Fibroblast of peridontal ligament (primary cell): ENCODE data around the gene RNU5D-1.
A peak's percentile ranks its signal among the peaks of the same experiment; 100 is the strongest.
"Not testable (repeated sequence)": the region's sequence is repeated elsewhere in the genome, so short reads cannot be mapped to it uniquely, and the experiment has no call there.

Experiments used
- DNase-seq: peaks from one replicate; pipeline ENCODE4 v3.0.0-alpha.2; 2010; ENCODE audit errors: extremely low read depth

RNU5D-1 gene

GRCh38 chr1:44730741-44731512, at the start of gene RNU5D-1:
Gene RNU5D-1 (minus strand): TSS chr1:44731170.
- DNase-seq = peak; percentile 98

- DNase-seq = no peak
Measured at GRCh38 chr1:44780583-44781121, 49.7 kb upstream of the RNU5D-1 start.

- no peak for DNase-seq
Measured at GRCh38 chr1:44778705-44779576, 48.0 kb upstream of the RNU5D-1 start.

GRCh38 chr1:44777969-44778635, 47.1 kb upstream of the RNU5D-1 start:
- DNase-seq = no peak

GRCh38 chr1:44777547-44777946, 46.6 kb upstream of the RNU5D-1 start:
- no peak for DNase-seq

GRCh38 chr1:44776730-44777068, 45.7 kb upstream of the RNU5D-1 start:
- peak; percentile 10 for DNase-seq

- no peak for DNase-seq
Measured at GRCh38 chr1:44775930-44776729, 45.2 kb upstream of the RNU5D-1 start.

GRCh38 chr1:44775078-44775929, 44.3 kb upstream of the RNU5D-1 start, which contains the start of gene RPS8:
Gene RPS8 (plus strand): TSS chr1:44775540. CDS start chr1:44775597, 57 bp downstream.
- DNase-seq = peak; percentile 94

GRCh38 chr1:44766421-44766820, 35.5 kb upstream of the RNU5D-1 start:
- DNase-seq = not testable (repeated sequence)

GRCh38 chr1:44760876-44761275, 29.9 kb upstream of the RNU5D-1 start:
- DNase-seq = no peak

- no peak for DNase-seq
Measured at GRCh38 chr1:44759077-44759476, 28.1 kb upstream of the RNU5D-1 start.

GRCh38 chr1:44757420-44757819, 26.4 kb upstream of the RNU5D-1 start:
- no peak for DNase-seq

- no peak for DNase-seq
Measured at GRCh38 chr1:44747878-44748277, 16.9 kb upstream of the RNU5D-1 start.

- DNase-seq = no peak
Measured at GRCh38 chr1:44743211-44743610, 12.2 kb upstream of the RNU5D-1 start.

GRCh38 chr1:44740179-44740617, 9.2 kb upstream of the RNU5D-1 start:
- no peak for DNase-seq

- peak; percentile 96 for DNase-seq
Measured at GRCh38 chr1:44739307-44740178, 8.6 kb upstream of the RNU5D-1 start, which contains the start of gene KIF2C. Gene KIF2C (plus strand): TSS chr1:44739837. CDS start chr1:44739933, 96 bp downstream.

GRCh38 chr1:44738953-44739306, 8.0 kb upstream of the RNU5D-1 start:
- DNase-seq = not testable (repeated sequence)

- no peak for DNase-seq
Measured at GRCh38 chr1:44735992-44736391, 5.0 kb upstream of the RNU5D-1 start.

GRCh38 chr1:44733784-44734183, 2.8 kb upstream of the RNU5D-1 start:
- no peak for DNase-seq
